Measurements from ENCODE around the gene COL23A1. TPM values are rescaled to one million over a fixed set of nuclear protein-coding genes. Genes with fewer than 3 reads are reported as not detected.

COL23A1 gene
- total and polyA plus RNA-seq, 2 of the 8 experiments (the other 6 are each of a cell fraction or from before 2014, with no cell fraction given), result 3.1 to 4.7 TPM

DNA sequence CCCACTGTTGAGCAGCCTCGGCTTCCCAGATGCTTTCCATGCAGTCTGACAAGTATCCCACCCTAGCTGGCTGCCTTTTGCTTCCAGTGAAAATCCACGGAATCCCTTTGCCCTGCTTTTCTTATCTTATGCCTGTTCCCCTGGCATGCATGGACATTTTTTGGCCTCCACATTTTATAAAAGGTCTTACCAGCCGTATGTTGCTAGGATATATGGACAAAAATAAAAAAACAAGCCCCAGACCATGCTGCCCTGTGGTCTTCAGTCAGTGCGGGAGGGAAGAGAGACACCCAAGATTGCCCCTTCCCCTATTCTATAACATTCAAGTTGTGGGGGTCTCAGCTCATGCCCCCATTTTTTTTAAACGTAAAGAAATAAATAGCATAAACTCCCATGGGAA lies 129.6 kb downstream of the COL23A1 start (continued):
- TF ChIP-seq NANOG (IDR thresholded peaks at IDR 0.05; ENCODE audit: insufficient read depth, low read depth, low read length, poor library complexity, severe bottlenecking) (no peak), SP2 (IDR thresholded peaks at IDR 0.05; ENCODE audit: low read length) (no peak), ASH2L (IDR thresholded peaks at IDR 0.05; ENCODE audit: low read length) (no peak), POLR2AphosphoS5 (IDR thresholded peaks at IDR 0.05; ENCODE audit: low read depth, low read length) (no peak)
- TF ChIP-seq, protein P1, sequence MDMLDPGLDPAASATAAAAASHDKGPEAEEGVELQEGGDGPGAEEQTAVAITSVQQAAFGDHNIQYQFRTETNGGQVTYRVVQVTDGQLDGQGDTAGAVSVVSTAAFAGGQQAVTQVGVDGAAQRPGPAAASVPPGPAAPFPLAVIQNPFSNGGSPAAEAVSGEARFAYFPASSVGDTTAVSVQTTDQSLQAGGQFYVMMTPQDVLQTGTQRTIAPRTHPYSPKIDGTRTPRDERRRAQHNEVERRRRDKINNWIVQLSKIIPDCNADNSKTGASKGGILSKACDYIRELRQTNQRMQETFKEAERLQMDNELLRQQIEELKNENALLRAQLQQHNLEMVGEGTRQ (IDR thresholded peaks at IDR 0.05; ENCODE audit: low read length), result no peak

Measured in H1 (cell line).